B cell (primary cell): ENCODE measurements around the gene LRRC4B. TPM values are rescaled to one million over a fixed set of nuclear protein-coding genes. Genes with fewer than 3 reads are reported as not detected.
A peak's percentile ranks its signal among the peaks of the same experiment; 100 is the strongest.

Experiments used
- ATAC-seq: fragments of 200-7000 bp; cut with Tn5 transposase; one replicate; pipeline ENCODE4 v1.10.0; 2021; ENCODE audit warnings: low read depth, mild to moderate bottlenecking, moderate number of reproducible peaks, moderate library complexity
- CTCF ChIA-PET: fragments of 350-600 bp; sonication (Branson Sonifier 250); formaldehyde crosslinking; loops from one replicate; lab custom pipeline; 2021; ENCODE audit warnings: antibody characterized with exemption, inconsistent platforms; lab: Charles Lee
- POLR2A ChIA-PET: fragments of 350-600 bp; sonication (Branson Sonifier 250); formaldehyde crosslinking; loops from one replicate; lab custom pipeline; 2021; ENCODE audit warnings: antibody characterized with exemption; lab: Charles Lee
- DNase-seq: peaks from one replicate; pipeline ENCODE4 v3.0.0; 2013
- H2AFZ ChIP-seq: 2 replicates; pipeline ENCODE4 v1.6.1; 2012; ENCODE audit warnings: mild to moderate bottlenecking, low read depth, low read length; ENCODE audit not compliant: insufficient read depth, poor library complexity, severe bottlenecking
- H3K27ac ChIP-seq, 2 donors: 1 replicate in 1 of 2; 2 replicates in 1 of 2; pipeline ENCODE4 v1.5.1; 2012 to 2013; ENCODE audit warnings: low read length in 2 of 2, mild to moderate bottlenecking in 2 of 2, moderate library complexity in 1 of 2
- H3K27me3 ChIP-seq, 4 experiments: fragments of 200-600 bp in 1 of 4; sonication (generic) in 1 of 4; replicated peaks in 1 of 4; 1 replicate in 2 of 4; 2 replicates in 2 of 4; pipeline versions ENCODE4 v1.6.1 to v1.7.0; 2013 to 2016; ENCODE audit warnings: low read length in 3 of 4, mild to moderate bottlenecking in 2 of 4, mixed read lengths in 1 of 4, moderate library complexity in 1 of 4; ENCODE audit not compliant: insufficient read depth in 4 of 4, control insufficient read depth in 3 of 4; ENCODE audit errors: control extremely low read depth in 1 of 4
- H3K36me3 ChIP-seq, 2 experiments: replicated peaks in 1 of 2; 1 replicate in 1 of 2; 2 replicates in 1 of 2; pipeline versions ENCODE4 v1.6.1 to v1.7.1; 2013; ENCODE audit warnings: low read length in 1 of 2; ENCODE audit not compliant: insufficient read depth in 2 of 2, control insufficient read depth in 1 of 2; ENCODE audit errors: control extremely low read depth in 1 of 2, extremely low read depth in 1 of 2
- H3K4me1 ChIP-seq, 2 donors: fragments of 200-600 bp in 1 of 2; sonication (generic) in 1 of 2; 1 replicate in 1 of 2; 2 replicates in 1 of 2; pipeline versions ENCODE4 v1.5.1 to v1.6.1; 2013 to 2017; ENCODE audit warnings: low read length in 2 of 2; ENCODE audit not compliant: control insufficient read depth in 2 of 2, insufficient read depth in 2 of 2
- H3K4me2 ChIP-seq: replicated peaks from 2 replicates; pipeline ENCODE3; 2012; ENCODE audit warnings: mild to moderate bottlenecking, low read depth, low read length; ENCODE audit not compliant: poor library complexity, severe bottlenecking
- H3K4me3 ChIP-seq, 5 experiments: fragments of 200-600 bp in 1 of 5; sonication (generic) in 1 of 5; 1 replicate in 3 of 5; 2 replicates in 2 of 5; pipeline versions ENCODE4 v1.5.1 to v1.7.0; 2011 to 2016; ENCODE audit warnings: low read length in 4 of 5, mild to moderate bottlenecking in 4 of 5, low read depth in 2 of 5, control low read depth in 1 of 5, moderate library complexity in 1 of 5; ENCODE audit not compliant: insufficient read depth in 1 of 5; ENCODE audit errors: control extremely low read depth in 1 of 5, extremely low read depth in 1 of 5
- H3K79me2 ChIP-seq: fragments of 200-600 bp; sonication (generic); one replicate; pipeline ENCODE4 v1.6.0; 2016; ENCODE audit warnings: low read length; ENCODE audit not compliant: control insufficient read depth, insufficient read depth
- H3K9ac ChIP-seq: fragments of 200-600 bp; sonication (generic); 2 replicates; pipeline ENCODE4 v1.6.1; 2017; ENCODE audit warnings: mild to moderate bottlenecking, low read length, moderate library complexity
- H3K9me3 ChIP-seq, 3 donors: one replicate each; pipeline versions ENCODE4 v1.6.1 to v1.7.1; 2013; ENCODE audit warnings: low read length in 2 of 3; ENCODE audit not compliant: control insufficient read depth in 2 of 3, insufficient read depth in 1 of 3; ENCODE audit errors: control extremely low read depth in 1 of 3
- H4K20me1 ChIP-seq: 2 replicates; pipeline ENCODE4 v1.6.0; 2012; ENCODE audit warnings: mild to moderate bottlenecking, low read length; ENCODE audit not compliant: insufficient read depth, control insufficient read depth, poor library complexity, severe bottlenecking
- H3K27ac Mint-ChIP-seq: one replicate; pipeline ENCODE4 v1.8.0; 2021; ENCODE audit warnings: mixed read lengths
- H3K27me3 Mint-ChIP-seq: one replicate; pipeline ENCODE4 v1.8.0; 2021; ENCODE audit warnings: mixed read lengths
- H3K4me1 Mint-ChIP-seq: one replicate; pipeline ENCODE4 v1.8.0; 2021; ENCODE audit warnings: mixed read lengths
- H3K4me3 Mint-ChIP-seq: one replicate; pipeline ENCODE4 v1.8.0; 2021; ENCODE audit warnings: mixed read lengths
- H3K9me3 Mint-ChIP-seq: one replicate; pipeline ENCODE4 v1.8.0; 2022; ENCODE audit warnings: mixed read lengths; ENCODE audit not compliant: insufficient read depth
- EZH2 ChIP-seq: IDR thresholded peaks from 2 replicates; pipeline ENCODE4 v1.6.1; 2012; ENCODE audit warnings: borderline replicate concordance, low read depth, mild to moderate bottlenecking, moderate library complexity, low read length; ENCODE audit not compliant: insufficient read depth, poor library complexity, severe bottlenecking
- WGBS: methylation state at CpG from one replicate; pipeline ENCODE4 v1.1.5; 2013; ENCODE audit warnings: missing lambda C conversion rate; ENCODE audit not compliant: insufficient coverage; 5-methylcytosine and 5-hydroxymethylcytosine counted together
- intact Hi-C: fragments of 100-400 bp; cut with micrococcal nuclease; formaldehyde crosslinking; loops from one replicate; pipeline ENCODE4 v1.10.0; 2022
- polyA plus RNA-seq: library from polyadenylated mRNA; depleted of rRNA; stranded (reverse); fragments of >200 nt; gene quantifications from 2 replicates; pipeline ENCODE4 v1.2.3, GENCODE V29; 2012
- total RNA-seq, 2 donors: library from RNA; stranded (reverse); fragments of 120-200 nt in 1 of 2; gene quantifications; 1 replicate in 1 of 2; 2 replicates in 1 of 2; pipeline versions ENCODE4 v1.2.3 to v1.2.4, GENCODE V29; 2013 to 2022
- TF ChIP-seq, protein P1 (sequence below): fragments of 200-600 bp; IDR thresholded peaks from one replicate; pipeline ENCODE4 v1.8.0; 2022; ENCODE audit warnings: antibody characterized with exemption, mild to moderate bottlenecking

The LRRC4B gene
- total and polyA plus RNA-seq, 2 donors (not counting 1 experiment from before 2014, with no cell fraction given), result 0.03 TPM; not detected in 1

DNA sequence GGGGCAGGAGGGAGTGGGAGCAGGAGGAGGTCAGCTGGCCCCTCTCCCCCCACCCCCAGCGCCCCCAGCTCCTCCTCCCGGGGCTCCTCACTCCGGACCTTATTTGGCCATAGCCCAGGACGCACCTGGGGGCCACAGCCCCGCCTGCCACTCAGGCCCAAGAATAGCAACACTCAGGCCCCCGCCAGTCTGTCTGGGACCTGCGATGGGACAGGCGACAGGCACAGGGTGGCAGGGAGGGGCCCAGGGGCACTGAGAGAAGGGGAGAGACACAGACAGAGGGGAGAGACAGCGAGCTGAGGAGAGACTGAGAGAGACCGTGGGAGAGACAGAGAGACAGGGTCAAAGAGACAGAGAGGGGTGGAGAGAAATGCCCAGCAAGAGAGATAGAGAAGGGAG lies 67.5 kb downstream of the LRRC4B start:
- H3K4me3 ChIP-seq, result no peak overlapping the region
- ChIA-PET POLR2A (no interaction called here), CTCF (no interaction called here)
- no peaks in the 10 kb centered on the region for H3K79me2 ChIP-seq
- 70% methylated on average over 6 of the region's 10 CpGs for WGBS
- intact Hi-C loops, result no loop called here
- TF ChIP-seq EZH2, result no peak
- TF ChIP-seq, protein P1, sequence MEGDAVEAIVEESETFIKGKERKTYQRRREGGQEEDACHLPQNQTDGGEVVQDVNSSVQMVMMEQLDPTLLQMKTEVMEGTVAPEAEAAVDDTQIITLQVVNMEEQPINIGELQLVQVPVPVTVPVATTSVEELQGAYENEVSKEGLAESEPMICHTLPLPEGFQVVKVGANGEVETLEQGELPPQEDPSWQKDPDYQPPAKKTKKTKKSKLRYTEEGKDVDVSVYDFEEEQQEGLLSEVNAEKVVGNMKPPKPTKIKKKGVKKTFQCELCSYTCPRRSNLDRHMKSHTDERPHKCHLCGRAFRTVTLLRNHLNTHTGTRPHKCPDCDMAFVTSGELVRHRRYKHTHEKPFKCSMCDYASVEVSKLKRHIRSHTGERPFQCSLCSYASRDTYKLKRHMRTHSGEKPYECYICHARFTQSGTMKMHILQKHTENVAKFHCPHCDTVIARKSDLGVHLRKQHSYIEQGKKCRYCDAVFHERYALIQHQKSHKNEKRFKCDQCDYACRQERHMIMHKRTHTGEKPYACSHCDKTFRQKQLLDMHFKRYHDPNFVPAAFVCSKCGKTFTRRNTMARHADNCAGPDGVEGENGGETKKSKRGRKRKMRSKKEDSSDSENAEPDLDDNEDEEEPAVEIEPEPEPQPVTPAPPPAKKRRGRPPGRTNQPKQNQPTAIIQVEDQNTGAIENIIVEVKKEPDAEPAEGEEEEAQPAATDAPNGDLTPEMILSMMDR, result no peak
- ATAC-seq (no peak), DNase-seq (no peak)
- H4K20me1 ChIP-seq, result no peaks in the 10 kb centered on the region
- Mint-ChIP-seq H3K4me1 (no peaks in the 10 kb centered on the region), H3K27ac (no peak overlapping the region), H3K27me3 (no peaks in the 10 kb centered on the region), H3K4me3 (no peak overlapping the region), H3K9me3 (no peaks in the 10 kb centered on the region)
- no peak overlapping the region for H2AFZ ChIP-seq
- H3K27me3 ChIP-seq, result no peaks in the 10 kb centered on the region
- H3K9me3 ChIP-seq, result peaks cover 0 to 3% (median 0%) of the 10 kb centered on the region in 3 donors
- no peaks in the 10 kb centered on the region for H3K4me1 ChIP-seq
- H3K36me3 ChIP-seq, result no peaks in the 10 kb centered on the region
- no peak overlapping the region for H3K9ac ChIP-seq
- no peak overlapping the region for H3K27ac ChIP-seq
- no peak overlapping the region for H3K4me2 ChIP-seq

DNA sequence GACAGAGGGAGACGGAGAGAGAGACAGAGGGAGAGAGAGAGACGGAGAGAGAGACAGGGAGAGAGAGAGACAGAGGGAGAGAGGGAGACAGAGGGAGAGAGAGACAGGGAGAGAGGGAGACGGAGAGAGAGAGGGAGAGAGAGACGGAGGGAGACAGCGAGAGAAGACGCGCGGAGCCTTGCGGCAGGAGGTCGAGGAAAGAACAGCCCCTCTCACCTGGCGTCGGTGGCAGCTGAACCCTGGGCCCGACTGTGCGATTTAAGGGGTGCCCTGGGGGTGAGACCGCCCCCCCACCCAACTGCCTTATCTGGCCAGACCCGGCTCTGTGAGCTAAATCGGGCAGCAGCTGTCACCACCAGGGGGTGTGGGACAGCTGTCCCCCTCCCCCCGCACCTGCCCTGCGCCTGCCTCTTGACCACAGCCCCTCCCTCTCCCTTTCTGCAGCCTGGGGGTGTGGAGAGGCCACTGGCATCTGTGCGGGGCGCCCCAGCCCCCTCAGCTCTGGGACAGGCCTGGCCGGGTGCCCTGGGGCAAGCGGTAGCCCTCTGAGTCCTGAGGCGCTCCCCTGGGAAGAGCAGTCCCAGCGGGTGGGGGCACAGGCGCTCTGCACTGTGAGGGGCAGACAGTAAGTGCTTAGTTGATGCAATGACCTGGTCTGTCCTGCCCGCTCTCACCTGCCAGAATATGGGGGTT lies 68.0 kb downstream of the LRRC4B start:
- Histone ChIP-seq H3K4me3 (no peak overlapping the region), H3K9ac (no peak overlapping the region), H3K4me2 (no peak overlapping the region), H3K27ac (no peak overlapping the region), H3K36me3 (no peaks in the 10 kb centered on the region), H3K9me3 (peaks cover 0 to 3% (median 0%) of the 10 kb centered on the region in 3 donors), H3K79me2 (no peaks in the 10 kb centered on the region), H2AFZ (no peak overlapping the region), H3K4me1 (no peaks in the 10 kb centered on the region), H4K20me1 (no peaks in the 10 kb centered on the region), H3K27me3 (no peaks in the 10 kb centered on the region)
- Mint-ChIP-seq H3K27ac (no peak overlapping the region), H3K4me3 (no peak overlapping the region), H3K27me3 (no peaks in the 10 kb centered on the region), H3K9me3 (no peaks in the 10 kb centered on the region), H3K4me1 (no peaks in the 10 kb centered on the region)
- ATAC-seq (peak; percentile 49), DNase-seq (peak; percentile 69)
- TF ChIP-seq, protein P1, result peak; percentile 15
- TF ChIP-seq EZH2, result no peak
- intact Hi-C loops, result no loop called here
- WGBS, result 79% methylated on average over 22 of the region's 27 CpGs
- ChIA-PET POLR2A (no interaction called here), CTCF (no interaction called here)
